Upper lobe of right lung (tissue), 1 donor: ENCODE measurements around the gene COX4I2. TPM values are rescaled to one million over a fixed set of nuclear protein-coding genes. Genes with fewer than 3 reads are reported as not detected.
"Not testable (repeated sequence)": the region's sequence is repeated elsewhere in the genome, so short reads cannot be mapped to it uniquely, and the experiment has no call there.

ENCODE experiments used
- ATAC-seq: fragments of 200-7000 bp; cut with Tn5 transposase; one replicate; pipeline ENCODE4 v1.9.1; 2020; ENCODE audit warnings: mild to moderate bottlenecking, moderate library complexity
- DNase-seq: peaks from one replicate; pipeline ENCODE4 v3.0.0-alpha.2; 2020
- H3K27ac ChIP-seq: fragments of 200-600 bp; one replicate; pipeline ENCODE4 v1.8.0; 2022
- H3K27me3 ChIP-seq: fragments of 200-600 bp; one replicate; pipeline ENCODE4 v1.8.0; 2022; ENCODE audit warnings: mild to moderate bottlenecking
- H3K36me3 ChIP-seq: fragments of 200-600 bp; one replicate; pipeline ENCODE4 v1.8.0; 2022
- H3K4me1 ChIP-seq: fragments of 200-600 bp; one replicate; pipeline ENCODE4 v1.8.0; 2022
- H3K4me3 ChIP-seq: fragments of 200-600 bp; one replicate; pipeline ENCODE4 v1.8.0; 2022; ENCODE audit warnings: mild to moderate bottlenecking
- H3K9me3 ChIP-seq: fragments of 200-600 bp; one replicate; pipeline ENCODE4 v1.8.0; 2022
- CTCF ChIP-seq: fragments of 200-600 bp; IDR thresholded peaks from one replicate; pipeline ENCODE4 v1.8.0; 2022; ENCODE audit warnings: antibody characterized with exemption
- intact Hi-C: fragments of 100-400 bp; cut with DNase I; formaldehyde crosslinking; loops from one replicate; pipeline ENCODE4 v1.11.0; 2022
- total RNA-seq: library from RNA; stranded (reverse); fragmentation: NEBNext Ultra II Directional; extraction: Animal tissue kit (Norgen Biotek cat#: 25700); gene quantifications from one replicate; pipeline ENCODE4 v1.2.1, GENCODE V29; 2021
- donor health status: DM: no; HTN: yes; CAD: no; lungs with severe emphysema.

Gene COX4I2
- total RNA-seq, 1 donor from 2014 or later, result 19.1 TPM

- ATAC-seq (no peak), DNase-seq (peak; percentile 70)
- peaks cover 38% of the 10 kb centered on the region for H3K4me1 ChIP-seq
- no peak for TF ChIP-seq CTCF
- peak overlapping the region; percentile 88 for H3K4me3 ChIP-seq
- intact Hi-C loops, result no loop called here
- H3K27me3 ChIP-seq, result no peaks in the 10 kb centered on the region
- H3K36me3 ChIP-seq, result peaks cover 8% of the 10 kb centered on the region
- H3K27ac ChIP-seq, result peak overlapping the region; percentile 95
- no peaks in the 10 kb centered on the region for H3K9me3 ChIP-seq
Observed at GRCh38 chr20:31605902-31606803, 31.6 kb upstream of the COX4I2 start.

GRCh38 chr20:31606804-31607639, 30.7 kb upstream of the COX4I2 start:
- Histone ChIP-seq H3K4me3 (peak overlapping the region; percentile 88), H3K27me3 (no peaks in the 10 kb centered on the region), H3K27ac (peak overlapping the region; percentile 95), H3K4me1 (peaks cover 42% of the 10 kb centered on the region), H3K9me3 (no peaks in the 10 kb centered on the region), H3K36me3 (peaks cover 8% of the 10 kb centered on the region)
- intact Hi-C loops, result no loop called here
- DNase-seq (peak; percentile 74), ATAC-seq (peak; percentile 0)
- TF ChIP-seq CTCF, result no peak

- no peak for DNase-seq
- peak overlapping the region; percentile 95 for H3K27ac ChIP-seq
- intact Hi-C loops, result no loop called here
- no peak for ATAC-seq
- peaks cover 45% of the 10 kb centered on the region for H3K4me1 ChIP-seq
- H3K36me3 ChIP-seq, result peaks cover 8% of the 10 kb centered on the region
- no peaks in the 10 kb centered on the region for H3K27me3 ChIP-seq
- TF ChIP-seq CTCF, result no peak
- H3K9me3 ChIP-seq, result no peaks in the 10 kb centered on the region
- H3K4me3 ChIP-seq, result peak overlapping the region; percentile 88
Observed at GRCh38 chr20:31607640-31608250, 30.0 kb upstream of the COX4I2 start.

- TF ChIP-seq CTCF, result no peak
- Histone ChIP-seq H3K36me3 (peaks cover 8% of the 10 kb centered on the region), H3K9me3 (no peaks in the 10 kb centered on the region), H3K27ac (peak overlapping the region; percentile 95), H3K4me1 (peaks cover 39% of the 10 kb centered on the region), H3K27me3 (no peaks in the 10 kb centered on the region), H3K4me3 (peak overlapping the region; percentile 88)
- peak; percentile 64 for ATAC-seq
- intact Hi-C loops, result no loop called here
- DNase-seq, result peak; percentile 96
Observed at GRCh38 chr20:31608251-31608945, 29.3 kb upstream of the COX4I2 start.

GRCh38 chr20:31612271-31612640, 25.5 kb upstream of the COX4I2 start:
- H3K27me3 ChIP-seq, DNase-seq, H3K4me3 ChIP-seq, H3K9me3 ChIP-seq, H3K36me3 ChIP-seq, H3K27ac ChIP-seq, ATAC-seq: not testable (repeated sequence)
- intact Hi-C loops, result loop anchor here (5.0 kb wide), 1 partner anchor 50 kb away; no protein-coding TSS in a partner anchor
- H3K4me1 ChIP-seq, result peaks cover 35% of the 10 kb centered on the region
